GM12874 (cell line): ENCODE results near the gene DPP9.

ENCODE experiments used
- CTCF ChIP-seq: IDR thresholded peaks from 2 replicates; pipeline ENCODE4 v1.5.1; 2011; ENCODE audit warnings: low read depth, mild to moderate bottlenecking, control low read depth, low read length, moderate library complexity; ENCODE audit not compliant: insufficient read depth

DPP9 gene

GRCh38 chr19:4748185-4748584 is 24.5 kb upstream of the DPP9 start:
- no peak for TF ChIP-seq CTCF

DNA sequence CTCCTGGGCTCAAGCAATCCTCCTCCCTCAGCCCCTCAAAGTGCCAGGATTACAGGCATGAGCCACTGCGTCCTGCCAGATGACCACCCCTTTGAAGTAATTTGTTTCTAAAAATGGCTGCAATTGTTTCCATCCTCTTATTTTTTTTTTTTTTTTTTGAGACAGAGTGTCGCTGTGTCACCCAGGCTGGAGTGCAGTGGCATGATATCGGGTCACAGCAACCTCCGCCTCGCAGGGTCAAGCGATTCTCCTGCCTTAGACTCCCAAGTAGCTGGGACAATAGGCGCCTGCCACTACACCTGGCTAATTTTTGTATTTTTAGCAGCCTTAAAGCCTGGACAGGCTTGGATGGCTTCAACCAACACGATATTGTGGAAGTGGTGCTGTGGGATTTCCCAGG is 22.3 kb upstream of the DPP9 start:
- no peak for TF ChIP-seq CTCF

- TF ChIP-seq CTCF: no peak
Measured at GRCh38 chr19:4744451-4745174, 21.0 kb upstream of the DPP9 start.

DNA sequence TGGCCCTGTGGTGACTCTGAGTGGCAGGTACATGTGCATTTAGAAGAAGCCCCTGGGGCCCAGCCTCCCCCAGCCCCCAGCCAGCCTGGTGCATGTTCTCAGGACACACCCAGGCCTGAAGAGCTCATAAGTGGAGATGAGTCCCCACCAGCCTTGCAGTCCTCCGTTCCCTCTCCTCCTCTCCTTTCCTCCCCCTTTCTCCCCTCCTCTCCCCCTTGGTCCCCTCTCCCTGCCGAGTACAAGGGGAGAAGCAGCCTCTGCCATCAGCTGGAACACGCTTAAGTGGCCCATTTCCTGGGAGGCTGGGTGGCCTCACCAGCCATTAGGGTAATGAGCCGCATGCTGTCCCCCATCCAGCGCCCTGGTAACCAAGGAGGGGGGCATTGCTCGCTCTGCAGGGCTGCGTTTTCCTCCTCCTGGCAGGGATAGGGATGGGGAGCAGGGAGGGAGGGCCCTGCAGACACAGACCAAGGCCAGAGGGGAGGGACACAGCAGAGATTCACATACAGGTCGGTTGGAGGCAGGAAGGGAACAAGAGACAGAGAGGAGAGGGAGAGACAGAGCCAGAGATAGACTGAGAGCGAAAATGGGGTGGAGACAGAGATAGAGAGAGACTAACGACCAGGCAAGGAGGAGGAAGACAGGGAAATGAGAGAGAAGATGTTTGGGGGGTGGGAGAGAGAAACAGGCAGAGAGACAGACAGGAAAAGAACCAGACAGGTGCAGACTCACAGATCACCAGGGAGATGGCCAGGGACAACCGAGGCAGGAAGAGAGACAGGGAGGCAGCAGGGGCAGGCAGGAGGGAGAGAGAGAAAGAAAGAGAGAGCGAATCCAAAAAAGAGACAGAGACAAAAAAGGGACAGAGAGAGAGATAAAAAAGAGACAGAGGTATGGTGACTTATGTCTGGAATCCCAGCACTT is 19.3 kb upstream of the DPP9 start:
- no peak for TF ChIP-seq CTCF

- TF ChIP-seq CTCF: no peak
Measured at GRCh38 chr19:4740092-4740491, 16.4 kb upstream of the DPP9 start.

GRCh38 chr19:4738734-4739133 is 15.1 kb upstream of the DPP9 start:
- TF ChIP-seq CTCF: no peak

GRCh38 chr19:4737955-4738600 is 14.4 kb upstream of the DPP9 start:
- TF ChIP-seq CTCF: no peak
